ENCODE results near the gene PITPNC1.

DNA sequence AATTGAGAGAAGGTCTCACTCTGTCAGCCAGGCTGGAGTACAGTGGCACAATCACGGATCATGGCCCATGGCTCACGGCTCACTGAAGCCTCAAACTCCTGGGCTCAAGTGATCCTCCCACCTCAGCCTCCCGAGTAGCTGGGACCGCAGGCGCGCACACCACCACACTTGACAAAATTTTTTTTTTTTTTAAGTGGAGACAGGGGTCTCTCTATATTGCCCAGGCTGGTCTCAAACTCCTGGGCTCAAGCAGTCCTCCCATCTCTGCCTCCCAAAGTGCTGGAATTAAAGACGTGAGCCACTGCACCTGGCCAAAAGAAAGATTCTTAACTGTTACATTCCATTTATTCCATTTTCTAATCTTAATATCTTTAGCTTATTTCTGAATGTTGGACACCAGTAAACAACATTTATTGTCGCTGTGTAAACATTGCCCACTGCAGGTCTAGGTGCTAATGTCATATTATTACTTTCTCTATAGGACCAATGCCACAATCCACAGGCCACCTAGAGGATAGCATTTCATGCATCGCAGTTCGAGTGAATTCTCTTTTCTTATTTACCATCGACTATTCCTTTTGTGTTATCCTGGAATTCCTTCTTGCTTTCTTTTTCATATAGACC lies 123.7 kb downstream of the PITPNC1 start:
- TF ChIP-seq, protein P1, sequence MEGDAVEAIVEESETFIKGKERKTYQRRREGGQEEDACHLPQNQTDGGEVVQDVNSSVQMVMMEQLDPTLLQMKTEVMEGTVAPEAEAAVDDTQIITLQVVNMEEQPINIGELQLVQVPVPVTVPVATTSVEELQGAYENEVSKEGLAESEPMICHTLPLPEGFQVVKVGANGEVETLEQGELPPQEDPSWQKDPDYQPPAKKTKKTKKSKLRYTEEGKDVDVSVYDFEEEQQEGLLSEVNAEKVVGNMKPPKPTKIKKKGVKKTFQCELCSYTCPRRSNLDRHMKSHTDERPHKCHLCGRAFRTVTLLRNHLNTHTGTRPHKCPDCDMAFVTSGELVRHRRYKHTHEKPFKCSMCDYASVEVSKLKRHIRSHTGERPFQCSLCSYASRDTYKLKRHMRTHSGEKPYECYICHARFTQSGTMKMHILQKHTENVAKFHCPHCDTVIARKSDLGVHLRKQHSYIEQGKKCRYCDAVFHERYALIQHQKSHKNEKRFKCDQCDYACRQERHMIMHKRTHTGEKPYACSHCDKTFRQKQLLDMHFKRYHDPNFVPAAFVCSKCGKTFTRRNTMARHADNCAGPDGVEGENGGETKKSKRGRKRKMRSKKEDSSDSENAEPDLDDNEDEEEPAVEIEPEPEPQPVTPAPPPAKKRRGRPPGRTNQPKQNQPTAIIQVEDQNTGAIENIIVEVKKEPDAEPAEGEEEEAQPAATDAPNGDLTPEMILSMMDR (conservative IDR thresholded peaks at IDR 0.05; ENCODE audit: low read depth, low read length), result no peak
- TF ChIP-seq EZH2 (IDR thresholded peaks at IDR 0.05; ENCODE audit: borderline replicate concordance, low read depth, low read length, poor library complexity, severe bottlenecking), result no peak

Measured in A673 (cell line).